ENCODE data around the gene CD320.

Gene CD320

GRCh38 chr19:8262431-8262830, 45.7 kb downstream of the CD320 start:
- H2AFZ ChIP-seq (ENCODE audit: low read depth, low read length) = no peak overlapping the region
- no peaks in the 10 kb centered on the region for H3K4me1 ChIP-seq (ENCODE audit: insufficient read depth, low read length)
- peaks cover 23% of the 10 kb centered on the region for H3K36me3 ChIP-seq (ENCODE audit: insufficient read depth, low read length)
- H3K9me3 ChIP-seq (ENCODE audit: low read length) = no peaks in the 10 kb centered on the region
- H3K27me3 ChIP-seq (ENCODE audit: insufficient read depth, low read length) = no peaks in the 10 kb centered on the region
- H3K4me3 ChIP-seq (ENCODE audit: low read length) = no peak overlapping the region

- H3K9me3 ChIP-seq (ENCODE audit: low read length) = no peaks in the 10 kb centered on the region
- no peaks in the 10 kb centered on the region for H3K27me3 ChIP-seq (ENCODE audit: insufficient read depth, low read length)
- H3K4me1 ChIP-seq (ENCODE audit: insufficient read depth, low read length) = no peaks in the 10 kb centered on the region
- peaks cover 27% of the 10 kb centered on the region for H3K36me3 ChIP-seq (ENCODE audit: insufficient read depth, low read length)
- H3K4me3 ChIP-seq (ENCODE audit: low read length) = no peak overlapping the region
- H2AFZ ChIP-seq (ENCODE audit: low read depth, low read length) = no peak overlapping the region
Measured at GRCh38 chr19:8261881-8262280, 46.3 kb downstream of the CD320 start.

- Histone ChIP-seq H3K36me3 (ENCODE audit: insufficient read depth, low read length) (peaks cover 32% of the 10 kb centered on the region), H3K9me3 (ENCODE audit: low read length) (no peaks in the 10 kb centered on the region)
Measured at GRCh38 chr19:8261347-8261746, 46.8 kb downstream of the CD320 start.

GRCh38 chr19:8259922-8260247, 48.3 kb downstream of the CD320 start:
- Histone ChIP-seq H3K27me3 (ENCODE audit: insufficient read depth, low read length) (no peaks in the 10 kb centered on the region), H3K4me3 (ENCODE audit: low read length) (no peak overlapping the region), H3K9me3 (ENCODE audit: low read length) (no peaks in the 10 kb centered on the region), H2AFZ (ENCODE audit: low read depth, low read length) (no peak overlapping the region), H3K36me3 (ENCODE audit: insufficient read depth, low read length) (peaks cover 39% of the 10 kb centered on the region), H3K4me1 (ENCODE audit: insufficient read depth, low read length) (no peaks in the 10 kb centered on the region)

More at GRCh38 chr19:8261347-8261746, 46.8 kb downstream of the CD320 start:
- Histone ChIP-seq H2AFZ (ENCODE audit: low read depth, low read length) (no peak overlapping the region), H3K27me3 (ENCODE audit: insufficient read depth, low read length) (no peaks in the 10 kb centered on the region), H3K4me3 (ENCODE audit: low read length) (no peak overlapping the region), H3K4me1 (ENCODE audit: insufficient read depth, low read length) (no peaks in the 10 kb centered on the region)

GRCh38 chr19:8259142-8259921, 48.8 kb downstream of the CD320 start:
- Histone ChIP-seq H3K4me3 (ENCODE audit: low read length) (no peak overlapping the region), H2AFZ (ENCODE audit: low read depth, low read length) (no peak overlapping the region), H3K27me3 (ENCODE audit: insufficient read depth, low read length) (no peaks in the 10 kb centered on the region), H3K36me3 (ENCODE audit: insufficient read depth, low read length) (peaks cover 39% of the 10 kb centered on the region), H3K4me1 (ENCODE audit: insufficient read depth, low read length) (no peaks in the 10 kb centered on the region), H3K9me3 (ENCODE audit: low read length) (no peaks in the 10 kb centered on the region)

- H2AFZ ChIP-seq (ENCODE audit: low read depth, low read length) = no peak overlapping the region
- H3K27me3 ChIP-seq (ENCODE audit: insufficient read depth, low read length) = no peaks in the 10 kb centered on the region
- H3K9me3 ChIP-seq (ENCODE audit: low read length) = no peaks in the 10 kb centered on the region
- H3K4me1 ChIP-seq (ENCODE audit: insufficient read depth, low read length) = no peaks in the 10 kb centered on the region
- peaks cover 29% of the 10 kb centered on the region for H3K36me3 ChIP-seq (ENCODE audit: insufficient read depth, low read length)
- no peak overlapping the region for H3K4me3 ChIP-seq (ENCODE audit: low read length)
Measured at GRCh38 chr19:8257052-8257443, 51.1 kb downstream of the CD320 start.

GRCh38 chr19:8256276-8257051, 51.7 kb downstream of the CD320 start:
- Histone ChIP-seq H3K27me3 (ENCODE audit: insufficient read depth, low read length) (no peaks in the 10 kb centered on the region), H3K36me3 (ENCODE audit: insufficient read depth, low read length) (peaks cover 26% of the 10 kb centered on the region), H2AFZ (ENCODE audit: low read depth, low read length) (no peak overlapping the region), H3K4me1 (ENCODE audit: insufficient read depth, low read length) (no peaks in the 10 kb centered on the region), H3K9me3 (ENCODE audit: low read length) (no peaks in the 10 kb centered on the region), H3K4me3 (ENCODE audit: low read length) (no peak overlapping the region)

GRCh38 chr19:8255426-8256125, 52.6 kb downstream of the CD320 start:
- Histone ChIP-seq H2AFZ (ENCODE audit: low read depth, low read length) (no peak overlapping the region), H3K27me3 (ENCODE audit: insufficient read depth, low read length) (no peaks in the 10 kb centered on the region), H3K36me3 (ENCODE audit: insufficient read depth, low read length) (peaks cover 22% of the 10 kb centered on the region), H3K4me1 (ENCODE audit: insufficient read depth, low read length) (no peaks in the 10 kb centered on the region), H3K9me3 (ENCODE audit: low read length) (no peaks in the 10 kb centered on the region), H3K4me3 (ENCODE audit: low read length) (no peak overlapping the region)

- Histone ChIP-seq H3K4me3 (ENCODE audit: low read length) (no peak overlapping the region), H3K36me3 (ENCODE audit: insufficient read depth, low read length) (peaks cover 22% of the 10 kb centered on the region), H3K9me3 (ENCODE audit: low read length) (no peaks in the 10 kb centered on the region), H3K4me1 (ENCODE audit: insufficient read depth, low read length) (no peaks in the 10 kb centered on the region), H2AFZ (ENCODE audit: low read depth, low read length) (no peak overlapping the region), H3K27me3 (ENCODE audit: insufficient read depth, low read length) (no peaks in the 10 kb centered on the region)
Measured at GRCh38 chr19:8254286-8255001, 53.7 kb downstream of the CD320 start.

GRCh38 chr19:8253678-8254077, 54.5 kb downstream of the CD320 start:
- Histone ChIP-seq H2AFZ (ENCODE audit: low read depth, low read length) (no peak overlapping the region), H3K36me3 (ENCODE audit: insufficient read depth, low read length) (peaks cover 22% of the 10 kb centered on the region), H3K9me3 (ENCODE audit: low read length) (no peaks in the 10 kb centered on the region), H3K4me3 (ENCODE audit: low read length) (no peak overlapping the region), H3K27me3 (ENCODE audit: insufficient read depth, low read length) (no peaks in the 10 kb centered on the region), H3K4me1 (ENCODE audit: insufficient read depth, low read length) (no peaks in the 10 kb centered on the region)

GRCh38 chr19:8252922-8253589, 55.1 kb downstream of the CD320 start:
- no peaks in the 10 kb centered on the region for H3K9me3 ChIP-seq (ENCODE audit: low read length)
- no peaks in the 10 kb centered on the region for H3K4me1 ChIP-seq (ENCODE audit: insufficient read depth, low read length)
- H3K36me3 ChIP-seq (ENCODE audit: insufficient read depth, low read length) = peaks cover 22% of the 10 kb centered on the region
- no peaks in the 10 kb centered on the region for H3K27me3 ChIP-seq (ENCODE audit: insufficient read depth, low read length)
- H3K4me3 ChIP-seq (ENCODE audit: low read length) = no peak overlapping the region
- H2AFZ ChIP-seq (ENCODE audit: low read depth, low read length) = no peak overlapping the region

Measured in neuron (in vitro differentiated cells).